DMS114 treated with DMSO at 0.1 percent for 48 hours (cell line): ENCODE data around the gene GIGYF2.

Source experiments
- DNase-seq: peaks from one replicate; lab custom pipeline; 2025; ENCODE audit not compliant: unreplicated experiment; lab: John Stamatoyannopoulos, UW

The GIGYF2 gene

DNA sequence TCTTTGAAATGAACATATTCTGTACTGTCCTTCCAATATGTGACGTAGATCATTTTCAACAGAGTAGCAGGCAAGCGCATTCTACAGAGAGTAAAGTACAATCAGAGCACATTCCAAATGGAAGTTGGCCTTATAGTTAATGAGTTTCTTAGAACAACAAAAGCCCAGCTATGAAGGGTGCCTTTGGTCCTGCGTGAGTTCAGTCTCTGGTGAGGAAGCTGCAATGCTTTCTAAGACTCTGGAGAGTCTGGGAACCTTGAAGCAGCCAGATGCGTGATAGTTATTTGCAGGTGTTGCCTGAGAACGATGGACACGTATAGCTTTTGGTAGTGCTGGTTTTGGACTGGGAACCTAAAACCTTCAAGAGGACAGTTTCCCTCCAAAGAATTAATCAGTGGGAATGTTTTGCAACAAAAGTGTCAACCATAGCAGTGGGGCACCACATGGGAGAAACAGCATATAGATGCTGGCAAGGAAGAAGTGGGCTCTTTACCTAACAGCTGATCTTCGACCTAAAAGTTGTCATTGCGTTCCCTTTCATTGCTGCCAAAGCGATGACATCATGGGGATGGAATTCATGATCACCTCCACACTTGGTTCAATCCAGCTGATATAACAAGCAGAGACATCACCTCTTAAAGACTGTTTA is 163.6 kb downstream of the GIGYF2 start:
- no peak for DNase-seq

DNA sequence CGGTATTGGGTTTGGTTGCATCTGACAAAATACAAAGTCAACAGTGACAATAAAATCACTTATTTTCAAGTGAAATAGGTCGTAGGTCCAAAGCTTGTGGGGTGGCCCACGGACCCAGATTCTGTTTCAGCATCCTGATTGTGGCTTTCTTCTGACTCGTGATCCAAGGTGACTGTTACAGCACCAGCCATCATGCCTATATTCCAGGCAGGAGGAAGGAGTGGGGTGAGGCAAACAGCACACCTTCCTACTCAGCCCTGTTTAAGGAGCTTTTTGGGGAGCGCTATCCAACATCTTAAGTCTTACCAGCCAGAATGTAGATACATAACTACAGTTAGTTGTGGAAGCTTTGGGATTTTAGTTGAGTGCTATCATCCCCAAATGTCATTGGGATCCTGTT is 164.2 kb downstream of the GIGYF2 start:
- no peak for DNase-seq

DNA sequence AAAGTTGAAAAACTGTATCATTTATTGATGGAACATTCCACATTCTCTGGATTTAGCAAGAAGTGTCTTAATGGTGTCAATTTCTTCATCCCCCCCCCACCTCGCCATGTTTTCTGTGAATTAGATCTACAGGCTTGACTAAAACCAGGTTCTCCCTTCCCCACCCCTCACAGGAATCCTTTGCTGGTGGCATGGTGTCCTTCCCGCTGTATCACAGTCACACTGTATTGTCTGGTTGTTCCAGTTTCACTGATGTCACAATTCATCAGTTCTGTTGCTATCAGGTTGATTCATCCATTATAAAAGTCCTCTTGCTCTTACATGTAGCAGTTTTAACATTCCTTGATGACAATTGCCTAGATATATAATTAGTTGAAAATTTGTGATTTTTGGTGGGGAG is 166.9 kb downstream of the GIGYF2 start:
- no peak for DNase-seq

DNA sequence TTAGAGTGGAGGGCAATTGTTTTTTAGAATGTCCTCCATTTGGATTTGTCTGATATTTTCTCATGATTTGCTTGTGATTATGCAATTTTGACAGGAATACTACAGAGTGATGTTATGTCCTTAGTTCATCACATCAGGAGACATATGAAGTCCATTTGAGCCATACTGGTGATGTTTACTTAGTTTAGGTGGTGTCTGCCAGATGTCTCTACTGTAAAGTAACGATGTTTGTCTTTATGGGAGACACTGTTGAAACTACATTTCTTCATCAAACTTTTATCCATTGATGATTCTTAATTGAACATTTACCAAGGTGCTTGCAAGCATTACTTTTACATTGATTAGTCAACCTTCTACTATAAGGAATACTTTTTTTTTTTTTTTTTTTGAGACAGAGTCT is 168.0 kb downstream of the GIGYF2 start:
- DNase-seq: no peak

DNA sequence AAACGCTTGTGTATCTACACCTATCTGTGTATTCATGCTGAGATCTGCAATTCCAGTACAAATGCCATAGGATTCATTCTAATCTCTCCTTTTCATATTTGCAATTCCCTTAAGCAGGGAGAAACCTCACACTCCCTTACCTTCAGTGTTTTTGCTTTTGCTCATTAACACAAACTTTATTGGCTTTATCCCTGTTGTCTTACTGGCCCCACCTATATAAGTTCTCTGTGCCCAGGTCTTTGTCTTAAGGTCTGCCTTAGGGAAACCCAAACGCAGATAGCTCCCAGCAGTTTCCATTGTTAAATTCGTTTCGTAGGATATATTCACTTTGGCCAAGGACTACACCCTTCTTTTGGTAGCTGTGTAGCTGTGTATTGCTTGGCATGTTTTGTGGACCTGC is 169.0 kb downstream of the GIGYF2 start:
- no peak for DNase-seq

DNA sequence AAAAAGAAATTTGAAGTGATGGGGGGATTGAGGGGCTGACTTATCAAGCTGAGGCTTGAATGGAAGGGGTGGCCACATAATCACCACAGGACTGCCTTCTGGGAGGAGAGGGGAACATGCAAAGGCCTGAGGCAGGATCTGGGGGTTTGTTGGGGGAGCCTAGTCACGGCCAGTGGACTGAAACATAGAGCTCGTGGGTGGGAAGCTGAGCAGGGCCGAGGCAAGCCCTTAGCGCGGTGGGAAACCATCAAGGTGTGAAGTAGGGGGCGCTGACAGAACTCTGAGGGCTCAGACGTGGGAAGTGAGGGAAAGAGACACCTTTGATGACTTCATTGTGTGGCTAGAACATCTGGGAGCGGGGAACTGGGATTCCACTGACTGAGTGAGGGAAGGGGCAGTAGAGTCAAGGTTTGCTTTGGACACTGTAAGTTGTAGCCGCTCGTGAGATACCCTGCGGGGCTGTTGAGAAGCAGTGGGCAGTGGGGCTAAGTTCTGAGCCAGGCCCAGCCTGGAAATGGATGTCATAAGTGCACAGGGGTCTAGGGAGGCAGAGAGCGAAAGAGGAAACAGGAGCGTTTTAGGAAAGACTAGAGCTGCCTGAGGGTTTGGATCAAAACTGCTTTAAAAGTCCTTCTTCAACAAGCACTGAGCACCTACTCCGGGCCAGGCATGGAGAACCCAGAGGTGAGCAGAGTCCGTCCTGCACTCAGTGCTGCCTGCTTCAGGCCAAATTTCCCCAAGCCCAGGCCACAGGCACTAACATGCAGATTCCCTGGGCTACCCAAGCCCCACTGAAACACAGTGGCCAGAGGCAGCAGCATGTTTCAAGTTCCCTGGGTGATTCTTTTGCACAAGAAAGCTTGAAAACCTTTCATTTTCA is 172.2 kb downstream of the GIGYF2 start:
- DNase-seq: no peak

DNA sequence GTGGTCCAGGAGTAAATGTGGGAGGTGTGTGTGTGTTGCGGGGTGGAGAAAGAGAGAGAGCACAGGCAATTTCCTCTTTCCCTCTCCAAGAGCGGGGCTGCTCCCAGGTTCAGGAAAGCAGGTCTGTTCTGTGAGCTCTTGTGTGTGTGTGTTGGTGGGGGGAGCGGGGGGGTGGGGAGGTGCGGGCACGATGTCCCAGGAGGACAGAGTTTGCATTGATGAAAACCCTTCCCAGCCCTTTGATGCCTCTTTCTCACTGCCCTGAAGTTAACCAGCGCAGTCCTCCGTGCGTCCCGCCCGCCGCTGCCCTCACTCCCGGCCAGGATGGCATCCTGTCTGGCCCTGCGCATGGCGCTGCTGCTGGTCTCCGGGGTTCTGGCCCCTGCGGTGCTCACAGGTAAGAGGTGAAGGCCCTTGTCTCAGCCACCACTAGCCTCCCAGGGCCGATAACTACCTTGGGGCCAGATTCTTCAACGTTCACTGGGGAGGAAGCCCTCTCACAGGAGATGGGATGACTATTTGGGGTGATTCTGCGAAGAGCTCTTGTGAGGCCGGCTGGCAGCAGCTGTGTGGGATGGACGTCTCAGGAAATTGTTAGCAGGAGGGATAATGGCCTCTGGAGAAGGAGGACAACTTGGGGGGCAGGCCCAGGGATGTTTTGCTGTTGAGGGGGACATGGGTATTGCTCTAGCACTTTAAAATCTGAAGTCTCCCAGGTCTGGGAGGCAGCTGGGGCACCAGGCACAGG is 173.1 kb downstream of the GIGYF2 start, which contains the start of gene SNORC:
SNORC (plus strand) TSS at position 247 of the 748 bp plus-strand sequence; CDS start at position 325, 78 bp downstream.
- no peak for DNase-seq

DNA sequence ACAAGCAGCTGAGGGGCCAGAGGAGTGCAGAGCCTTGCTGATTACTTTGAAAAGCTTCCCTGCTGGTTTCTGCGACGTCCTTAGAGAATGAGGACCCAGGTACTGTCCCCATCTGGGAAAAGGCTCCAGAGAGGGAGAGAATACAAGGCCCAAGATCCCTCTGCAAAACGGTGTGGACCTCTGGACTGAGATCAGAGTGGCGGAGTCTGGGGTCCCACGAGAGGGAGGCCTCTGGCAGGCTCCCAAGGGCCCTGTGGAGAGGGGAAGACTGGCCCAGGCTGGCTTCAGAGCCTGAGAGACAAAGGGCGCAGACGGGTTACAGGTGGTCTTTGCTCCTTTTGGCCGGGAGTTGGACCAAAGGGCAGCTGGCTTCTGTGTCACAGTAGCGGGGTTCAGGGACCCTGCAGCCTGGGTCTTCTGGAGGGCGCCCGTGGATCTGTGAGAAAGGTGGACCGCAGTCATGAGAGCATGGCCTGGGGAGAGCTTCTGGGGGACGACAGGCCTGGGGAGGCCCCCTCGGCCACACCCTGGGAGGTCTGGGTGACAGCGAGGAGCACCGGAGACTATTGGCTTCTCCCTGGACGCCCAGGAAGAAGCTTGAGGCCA is 173.7 kb downstream of the GIGYF2 start:
- no peak for DNase-seq

DNA sequence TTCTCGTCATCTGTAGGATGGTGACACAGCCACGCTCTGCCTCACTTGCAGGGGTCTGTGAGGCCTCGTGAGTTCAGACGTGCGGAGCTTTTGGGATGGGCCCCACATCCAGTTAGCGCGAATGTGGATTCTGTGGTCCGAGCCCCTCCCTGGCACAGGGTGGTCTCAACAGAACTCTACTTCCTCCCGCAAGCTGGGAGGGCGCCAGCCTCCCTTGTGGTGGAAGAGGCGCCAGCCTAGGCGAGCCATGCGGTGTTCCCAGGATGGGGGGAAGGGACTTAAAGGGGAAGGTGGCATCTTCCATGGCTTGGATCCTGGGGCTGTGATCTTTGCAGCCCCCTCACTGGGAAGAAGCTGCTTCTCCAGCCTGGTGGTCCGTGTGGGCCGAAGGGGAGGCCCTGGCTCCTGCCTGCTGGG is 174.3 kb downstream of the GIGYF2 start:
- DNase-seq: no peak

DNA sequence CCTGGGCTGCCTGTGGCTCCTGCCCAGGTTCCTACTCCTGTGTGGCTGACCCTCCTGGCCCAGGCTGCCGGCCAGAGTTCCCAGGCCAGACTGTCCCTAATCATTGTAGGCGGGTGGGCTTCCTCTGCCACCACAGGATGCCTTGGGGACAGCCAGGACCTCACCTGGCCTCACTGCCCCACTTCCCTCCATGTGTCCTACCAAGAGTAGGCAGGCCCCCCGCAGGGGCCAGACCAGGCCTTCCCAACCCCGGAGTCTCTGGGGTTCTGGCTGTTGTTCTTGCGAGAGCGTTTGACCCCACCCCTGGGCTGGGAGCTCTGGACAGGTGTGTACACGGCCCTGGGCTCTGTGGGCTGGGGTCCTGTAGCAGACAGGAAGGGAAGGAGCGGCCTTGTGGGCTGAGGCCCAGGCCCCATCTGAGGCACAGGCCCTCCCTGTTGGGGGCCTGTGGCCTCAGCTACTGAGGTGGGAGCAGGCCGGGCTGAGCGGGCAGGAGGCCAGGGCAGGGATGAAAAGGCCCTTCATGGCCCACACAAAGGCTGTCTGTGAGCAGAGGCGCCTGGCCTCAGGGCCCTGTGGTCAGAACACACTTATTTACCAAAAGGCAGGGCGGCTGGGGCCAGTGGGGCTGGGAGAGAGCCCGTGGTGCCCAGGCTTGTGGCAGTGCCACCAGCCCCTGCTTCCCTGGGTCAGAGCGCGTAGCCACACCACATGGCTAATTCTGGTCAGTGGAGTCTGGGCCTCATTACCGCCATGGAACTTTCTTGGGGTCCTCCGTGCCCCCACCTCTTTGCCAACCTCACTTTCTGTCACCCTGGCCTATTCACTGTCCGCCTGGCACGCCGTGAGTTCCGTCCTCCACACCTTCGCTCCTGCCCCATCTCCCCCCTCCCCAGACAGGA is 175.0 kb downstream of the GIGYF2 start:
- DNase-seq: no peak

DNA sequence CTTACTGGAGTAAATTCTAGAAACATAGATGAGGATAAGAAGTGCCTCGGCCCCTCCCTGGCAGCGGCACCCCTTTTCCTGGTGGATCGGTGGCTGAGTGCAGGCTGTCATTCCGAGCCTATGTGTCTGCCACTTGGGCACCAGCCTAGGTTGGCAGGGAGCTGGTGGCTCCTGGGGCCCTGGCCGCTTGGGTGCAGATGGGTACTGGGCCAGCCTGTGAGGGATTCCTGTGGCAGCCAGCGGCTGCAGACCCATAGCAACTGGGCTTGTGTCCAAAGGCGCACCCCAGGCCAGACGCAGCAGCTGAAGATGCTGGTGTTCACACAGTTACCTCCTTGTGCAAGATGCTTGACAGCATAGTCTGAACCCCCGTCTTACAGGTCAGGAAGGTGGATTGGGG is 175.7 kb downstream of the GIGYF2 start:
- DNase-seq: no peak

DNA sequence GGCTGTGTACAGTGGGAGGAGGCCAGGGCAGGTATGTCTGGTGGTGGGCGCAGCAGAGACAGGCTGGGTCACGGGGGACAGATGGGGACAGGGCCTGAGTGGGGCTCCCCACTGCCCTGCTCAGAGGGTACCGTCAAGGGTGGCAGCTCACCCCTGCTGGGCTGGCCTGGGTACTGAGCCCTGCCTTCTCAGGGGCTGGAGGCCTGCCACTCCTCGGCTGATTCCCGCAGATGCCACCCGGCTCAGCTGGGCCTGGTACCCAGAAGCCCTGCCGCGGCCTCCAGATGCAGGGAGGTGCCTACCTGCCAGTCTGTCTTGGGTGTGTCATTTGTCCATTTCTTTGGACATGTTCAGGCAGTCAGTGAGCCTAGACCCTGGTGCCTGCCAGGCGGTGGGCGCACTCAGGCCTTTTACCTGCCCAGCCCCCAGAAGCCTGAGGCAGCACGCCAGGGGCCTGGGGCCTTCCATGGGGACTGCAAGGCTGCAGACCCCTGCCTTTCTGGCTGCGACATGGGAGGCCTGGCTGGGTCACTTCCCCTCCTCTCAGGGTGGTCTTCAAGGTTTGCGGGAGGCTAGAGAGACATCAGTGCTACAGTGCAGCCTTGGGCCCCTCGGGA is 176.3 kb downstream of the GIGYF2 start:
- no peak for DNase-seq

DNA sequence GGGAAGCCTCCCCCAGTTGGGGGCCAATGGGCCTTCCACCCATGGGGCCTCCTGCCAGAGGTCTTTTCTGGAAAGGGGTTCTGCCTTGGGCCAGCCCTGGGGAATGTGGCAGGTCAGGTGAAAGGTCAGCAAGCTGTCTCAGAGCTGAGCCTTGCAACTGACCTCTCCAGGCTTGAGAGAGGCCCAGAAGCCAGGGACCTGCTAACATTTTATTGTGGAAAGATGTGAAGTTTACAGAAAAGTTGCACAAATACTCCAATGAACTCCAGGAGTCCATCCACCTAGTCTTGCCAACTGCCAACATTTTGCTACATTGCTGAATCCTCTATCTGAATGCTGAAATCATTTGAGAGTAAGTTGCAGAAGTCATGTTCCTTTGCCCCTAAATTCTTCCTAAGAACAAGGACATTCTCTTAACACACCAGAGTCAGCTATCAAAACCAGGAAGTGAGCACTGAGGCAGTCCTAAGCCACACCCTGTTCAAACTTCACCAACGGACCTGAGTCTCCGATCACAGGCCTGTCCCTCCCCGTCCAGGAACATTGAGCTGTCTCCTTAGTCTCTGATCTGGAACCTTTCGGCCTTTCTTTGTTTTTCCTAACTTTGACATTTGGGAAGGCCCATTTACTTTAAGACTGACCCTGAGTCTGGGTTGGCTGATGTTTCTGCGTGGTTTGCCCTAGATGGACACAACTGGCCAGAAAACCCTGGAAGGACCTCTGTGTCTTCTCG is 176.9 kb downstream of the GIGYF2 start:
- no peak for DNase-seq

DNA sequence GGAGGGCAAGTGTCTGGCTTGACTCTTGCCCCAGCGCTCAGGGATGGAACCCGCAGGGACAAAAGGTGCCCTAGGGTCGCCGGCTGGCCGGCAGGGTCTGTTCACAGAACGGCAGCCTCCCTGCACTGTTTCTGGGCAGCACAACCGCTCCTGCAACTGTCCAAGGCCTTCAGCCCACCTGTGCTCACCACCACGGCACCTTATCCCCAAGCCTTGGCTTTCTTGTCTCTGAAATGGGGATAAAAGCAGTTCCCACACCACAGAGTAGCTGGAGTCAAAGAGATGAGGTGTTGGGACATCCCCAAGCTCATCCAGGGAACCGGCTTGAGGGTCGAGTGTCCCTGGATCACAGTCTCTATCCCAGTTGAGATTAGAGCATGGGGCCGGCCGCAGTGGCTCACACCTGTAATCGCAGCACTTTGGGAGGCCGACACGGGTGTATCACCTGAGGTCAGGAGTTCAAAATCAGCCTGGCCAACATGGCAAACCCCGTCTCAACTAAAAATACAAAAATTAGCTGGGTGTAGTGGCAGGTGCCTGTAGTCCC is 177.6 kb downstream of the GIGYF2 start:
- DNase-seq: no peak

DNA sequence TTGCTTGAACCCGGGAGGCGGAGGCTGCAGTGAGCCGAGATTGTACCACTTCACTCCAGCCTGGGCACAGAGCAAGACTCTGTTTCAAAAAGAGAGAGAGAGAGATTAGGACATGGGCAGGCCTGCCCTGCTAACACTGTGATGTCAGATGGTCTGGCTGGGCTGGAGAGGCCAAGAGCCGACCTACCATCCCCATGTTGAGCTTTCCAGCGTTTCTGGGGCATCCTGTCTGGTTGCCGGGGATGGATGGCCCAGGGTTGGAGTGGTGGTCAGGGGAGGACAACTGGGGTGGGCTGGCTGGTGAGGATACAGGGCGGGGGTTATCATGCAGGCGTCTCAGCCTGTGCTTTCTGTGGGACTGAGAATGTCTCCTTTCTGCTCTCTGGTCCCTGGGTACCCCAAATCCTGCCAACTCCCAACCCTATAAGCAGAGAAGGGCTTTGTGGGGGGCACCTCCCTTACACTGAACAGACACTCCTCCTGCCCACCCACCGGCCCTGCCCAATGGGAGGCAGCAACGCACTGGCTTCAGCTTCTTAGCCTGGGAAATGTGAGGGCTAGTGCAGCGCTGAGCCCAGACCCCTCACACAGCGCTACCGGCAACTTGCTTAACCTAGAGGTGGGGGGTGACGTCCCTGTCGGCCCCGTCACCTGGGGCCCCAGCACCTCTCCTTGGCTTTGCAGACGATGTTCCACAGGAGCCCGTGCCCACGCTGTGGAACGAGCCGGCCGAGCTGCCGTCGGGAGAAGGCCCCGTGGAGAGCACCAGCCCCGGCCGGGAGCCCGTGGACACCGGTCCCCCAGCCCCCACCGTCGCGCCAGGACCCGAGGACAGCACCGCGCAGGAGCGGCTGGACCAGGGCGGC is 178.4 kb downstream of the GIGYF2 start:
- no peak for DNase-seq

DNA sequence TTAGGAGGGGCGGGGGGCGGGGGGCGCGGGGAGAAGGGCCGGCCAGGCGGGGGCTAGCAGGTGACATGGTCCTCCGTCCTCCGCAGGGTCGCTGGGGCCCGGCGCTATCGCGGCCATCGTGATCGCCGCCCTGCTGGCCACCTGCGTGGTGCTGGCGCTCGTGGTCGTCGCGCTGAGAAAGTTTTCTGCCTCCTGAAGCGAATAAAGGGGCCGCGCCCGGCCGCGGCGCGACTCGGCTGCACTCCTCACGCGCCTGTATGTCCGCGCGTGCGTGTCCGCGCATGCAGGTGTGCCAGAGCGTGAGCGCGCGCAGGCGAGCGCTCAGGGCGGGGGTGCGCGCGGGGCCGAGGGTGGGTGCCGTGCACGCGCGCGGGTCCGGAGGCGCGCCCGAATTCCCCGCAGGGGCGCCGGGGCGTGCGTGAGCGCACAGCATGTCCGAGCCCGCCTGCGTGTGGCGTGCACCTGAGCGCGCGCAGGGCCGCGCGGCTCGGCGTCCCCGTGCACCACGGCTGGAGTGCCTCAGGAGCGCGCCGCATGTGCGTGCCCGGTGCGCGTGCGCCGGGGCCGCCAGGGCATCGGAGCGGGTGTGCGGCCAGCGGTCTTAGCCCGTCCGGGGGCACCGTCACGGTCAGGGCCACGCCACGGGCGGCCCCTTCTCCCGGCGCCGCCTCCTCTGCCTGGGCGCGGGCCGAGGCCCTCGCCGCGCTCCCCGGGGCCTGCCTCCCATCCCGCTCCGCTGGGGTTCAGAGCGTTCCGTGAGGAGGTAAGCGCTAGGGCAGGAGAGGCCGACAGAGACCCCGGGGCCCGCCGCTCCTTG is 179.2 kb downstream of the GIGYF2 start:
- no peak for DNase-seq

DNA sequence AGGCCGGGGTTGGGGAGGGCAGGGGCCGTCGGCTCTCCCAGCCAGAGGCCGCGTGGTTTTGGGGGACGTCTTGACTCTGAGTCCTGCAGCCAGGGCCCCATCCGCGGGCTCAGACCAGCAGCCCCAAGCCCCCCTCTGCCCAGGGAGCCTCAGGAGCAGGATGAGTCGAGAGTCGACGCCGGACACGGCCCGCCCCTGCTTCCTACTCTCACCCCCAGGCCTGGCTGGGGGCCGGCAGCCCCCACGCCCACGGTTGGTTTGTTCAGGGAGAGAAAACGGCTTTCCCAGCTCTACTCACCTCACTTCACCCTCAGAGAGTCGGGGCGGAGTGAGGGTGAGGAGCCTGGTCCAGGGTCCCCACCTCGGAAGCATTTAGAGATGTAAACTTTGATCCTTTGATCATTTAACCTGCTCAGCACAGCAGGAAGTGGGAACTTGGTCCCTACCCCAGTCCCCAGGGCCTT is 179.9 kb downstream of the GIGYF2 start:
- no peak for DNase-seq
